HG02678 (cell line): Measurements from ENCODE around the gene INCA1.
"Not testable (repeated sequence)": the region's sequence is repeated elsewhere in the genome, so short reads cannot be mapped to it uniquely, and the experiment has no call there.

Experiments used
- ATAC-seq: cut with Tn5 transposase; IDR thresholded peaks from one replicate; pipeline ENCODE4 v1.9.1; 2021; ENCODE audit warnings: mild to moderate bottlenecking, moderate library complexity; ENCODE audit not compliant: unreplicated experiment

The INCA1 gene, protein sequence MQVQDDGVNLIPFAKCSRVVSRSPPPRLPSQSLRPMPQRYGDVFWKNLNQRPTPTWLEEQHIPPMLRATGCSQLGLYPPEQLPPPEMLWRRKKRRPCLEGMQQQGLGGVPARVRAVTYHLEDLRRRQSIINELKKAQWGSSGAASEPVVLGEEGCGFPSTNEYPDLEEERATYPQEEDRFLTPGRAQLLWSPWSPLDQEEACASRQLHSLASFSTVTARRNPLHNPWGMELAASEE

GRCh38 chr17:4997302-4998026, at the start of gene INCA1, which contains the start of gene KIF1C:
INCA1 (minus strand) TSS chr17:4997522; CDS start chr17:4994437, 3,085 bp downstream.
KIF1C (plus strand) TSS chr17:4997950; CDS start chr17:5000247, 2,297 bp downstream.
- peak; percentile 90 for ATAC-seq

- ATAC-seq, result no peak
These were observed 48.2 kb upstream of the INCA1 start for GRCh38 chr17:5045496-5045895.

DNA sequence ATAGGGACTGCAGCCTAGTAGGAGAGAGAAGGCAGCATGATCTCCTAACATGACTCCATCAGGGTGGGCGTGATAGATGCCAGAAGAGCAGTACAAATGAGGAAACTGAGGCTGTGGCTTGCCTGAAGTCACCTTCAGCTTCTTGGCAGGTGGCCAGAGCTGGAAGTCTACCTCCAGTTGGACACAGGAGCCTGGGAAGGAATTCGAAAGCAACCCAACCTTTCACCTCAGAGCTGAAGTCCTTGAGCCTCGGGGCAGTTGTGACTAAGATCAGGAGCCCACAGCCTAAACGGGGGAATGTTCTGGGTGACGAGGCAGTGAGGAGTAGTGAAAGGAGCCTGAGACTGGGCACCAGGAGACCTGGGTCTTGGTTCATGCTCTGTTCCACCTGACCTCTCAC, 47.3 kb upstream of the INCA1 start:
- ATAC-seq, result no peak

- no peak for ATAC-seq
These were observed 46.2 kb upstream of the INCA1 start for GRCh38 chr17:5043524-5043923.

GRCh38 chr17:5042157-5043022, 45.1 kb upstream of the INCA1 start:
- no peak for ATAC-seq

DNA sequence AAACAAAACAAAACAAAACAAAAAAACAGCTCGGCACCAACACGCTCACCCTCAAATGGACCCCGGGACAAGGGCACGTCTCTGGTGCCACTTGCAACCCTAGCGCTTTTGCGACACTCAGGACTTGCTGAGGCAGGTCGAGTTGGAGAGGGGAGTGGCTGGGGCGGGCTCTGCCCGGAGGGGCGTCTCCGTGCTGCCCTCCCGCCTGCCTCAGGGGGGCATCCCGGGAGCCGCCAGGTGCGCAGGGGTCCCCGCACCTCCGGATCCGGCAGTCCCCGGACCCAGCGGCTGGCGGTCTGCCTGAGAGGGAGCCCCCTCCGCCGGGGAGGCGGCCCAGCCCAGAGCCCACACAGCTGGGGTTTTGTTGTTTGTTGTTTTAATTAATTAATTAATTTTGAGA, 38.0 kb upstream of the INCA1 start, which contains the start of gene SLC52A1:
SLC52A1 (minus strand) TSS at position 112 of the 400 bp plus-strand sequence. CDS start 820 bp downstream, outside the sequence.
- no peak for ATAC-seq

DNA sequence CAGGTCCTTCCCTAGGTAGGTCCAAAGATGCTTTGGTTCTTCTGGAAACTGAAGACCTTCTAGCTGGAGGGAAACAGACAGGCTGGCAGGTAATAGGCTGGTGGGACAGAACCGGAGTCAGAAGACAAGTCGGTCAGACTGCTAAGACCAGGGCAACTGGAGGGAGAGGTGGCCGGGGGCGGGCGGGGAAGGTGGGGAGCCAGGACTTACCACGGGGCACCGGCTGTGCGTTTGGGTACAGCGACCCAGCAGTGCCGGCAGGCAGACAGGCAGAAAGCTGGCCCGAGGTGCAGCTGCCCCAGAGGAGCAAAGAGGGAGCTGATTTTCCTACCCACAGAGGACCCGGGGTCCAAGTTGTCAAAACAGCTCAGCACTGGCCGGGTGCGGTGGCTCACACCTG, 37.3 kb upstream of the INCA1 start:
- ATAC-seq, result no peak

DNA sequence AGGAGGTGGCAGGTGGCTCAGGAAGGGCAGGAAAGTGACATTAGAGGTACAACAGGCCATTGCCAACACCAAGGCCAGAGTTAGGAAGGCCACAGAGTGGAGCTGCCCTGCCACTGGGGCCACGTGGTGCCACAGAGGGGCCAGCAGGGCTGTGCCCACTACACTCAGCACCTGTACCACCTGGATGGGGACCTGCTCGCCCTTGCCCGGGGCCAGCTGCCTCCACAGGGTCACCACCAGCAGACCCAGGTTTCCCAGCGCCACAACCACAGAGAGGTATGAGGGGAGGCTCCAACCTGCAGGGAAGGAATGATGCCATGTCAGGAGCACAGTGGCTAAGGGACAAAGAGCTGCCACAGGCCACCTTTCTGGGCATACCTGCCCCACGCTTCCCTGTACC, 36.7 kb upstream of the INCA1 start:
- no peak for ATAC-seq

GRCh38 chr17:5033352-5034015, 36.2 kb upstream of the INCA1 start:
- no peak for ATAC-seq

GRCh38 chr17:5032865-5033264, 35.5 kb upstream of the INCA1 start:
- no peak for ATAC-seq

GRCh38 chr17:5031365-5032082, 34.2 kb upstream of the INCA1 start:
- ATAC-seq, result peak; percentile 68

DNA sequence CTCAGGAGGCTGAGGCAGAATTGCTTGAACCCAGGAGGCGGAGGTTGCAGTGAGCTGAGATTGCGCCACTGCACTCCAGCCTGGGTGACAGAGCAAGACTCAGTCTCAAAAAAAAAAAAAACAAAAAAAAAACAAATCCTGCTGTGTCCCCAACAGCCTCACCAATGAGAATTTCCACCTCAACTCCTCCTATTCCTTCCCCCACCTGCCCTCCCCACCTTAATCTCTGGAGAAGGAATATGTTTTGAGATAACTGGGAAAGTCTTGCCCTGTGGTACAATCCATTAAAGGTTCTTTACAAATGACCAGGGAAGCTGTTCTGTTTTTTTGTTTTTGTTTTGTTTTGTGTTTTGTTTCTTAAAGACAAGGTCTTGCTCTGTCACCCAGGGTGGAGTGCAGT, 32.8 kb upstream of the INCA1 start:
- not testable (repeated sequence) for ATAC-seq

GRCh38 chr17:5027916-5028315, 30.6 kb upstream of the INCA1 start:
- no peak for ATAC-seq

DNA sequence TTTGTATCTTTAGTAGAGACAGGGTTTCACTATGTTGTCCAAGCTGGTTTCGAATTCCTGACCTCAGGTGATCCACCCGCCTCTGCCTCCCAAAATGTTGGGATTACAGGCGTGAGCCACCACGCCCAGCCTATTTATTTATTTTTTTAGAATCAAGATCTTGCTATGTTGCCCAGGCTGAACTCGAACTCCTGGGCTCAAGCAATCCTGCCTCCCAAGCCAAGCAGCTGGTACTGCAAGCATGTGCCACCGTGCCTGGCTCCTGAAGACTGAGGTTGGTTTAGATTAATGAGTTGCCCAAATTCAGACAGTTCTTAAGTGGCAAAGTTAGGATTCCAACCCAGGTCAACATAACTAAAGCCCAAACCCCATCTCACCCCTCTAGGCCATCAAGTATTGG, 30.0 kb upstream of the INCA1 start:
- ATAC-seq, result no peak

DNA sequence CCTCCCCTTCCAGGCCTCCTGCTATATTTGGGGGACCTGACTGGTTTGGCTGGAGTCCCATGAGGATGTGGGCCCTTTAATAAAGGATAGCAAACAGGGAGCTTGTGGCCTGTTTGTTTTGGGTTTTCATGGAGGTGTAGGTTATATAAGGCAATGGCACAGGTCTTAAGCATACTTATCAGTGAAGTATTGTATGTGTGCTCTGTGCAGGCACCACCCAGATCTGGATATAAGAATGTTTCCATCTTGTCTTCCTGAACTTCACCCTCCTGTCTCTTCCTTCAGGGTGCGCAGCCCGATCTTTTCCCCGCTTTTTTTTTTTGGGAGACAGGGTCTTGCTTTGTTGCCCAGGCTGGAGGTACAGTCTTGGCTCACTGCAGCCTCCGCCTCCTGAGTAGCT, 27.3 kb upstream of the INCA1 start:
- ATAC-seq, result no peak

DNA sequence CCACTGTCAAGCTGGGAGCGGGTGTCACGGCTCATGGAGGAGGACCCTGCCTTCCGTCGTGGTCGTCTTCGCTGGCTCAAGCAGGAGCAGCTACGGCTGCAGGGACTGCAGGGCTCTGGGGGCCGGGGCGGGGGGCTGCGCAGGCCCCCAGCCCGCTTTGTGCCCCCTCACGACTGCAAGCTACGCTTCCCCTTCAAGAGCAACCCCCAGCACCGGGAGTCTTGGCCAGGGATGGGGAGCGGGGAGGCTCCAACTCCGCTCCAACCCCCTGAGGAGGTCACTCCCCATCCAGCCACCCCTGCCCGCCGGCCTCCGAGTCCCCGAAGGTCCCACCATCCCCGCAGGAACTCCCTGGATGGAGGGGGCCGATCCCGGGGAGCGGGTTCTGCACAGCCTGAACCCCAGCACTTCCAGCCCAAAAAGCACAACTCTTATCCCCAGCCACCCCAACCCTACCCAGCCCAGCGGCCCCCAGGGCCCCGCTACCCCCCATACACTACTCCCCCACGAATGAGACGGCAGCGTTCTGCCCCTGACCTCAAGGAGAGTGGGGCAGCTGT, 26.3 kb upstream of the INCA1 start:
- no peak for ATAC-seq

GRCh38 chr17:5022171-5022711, 24.9 kb upstream of the INCA1 start:
- no peak for ATAC-seq

DNA sequence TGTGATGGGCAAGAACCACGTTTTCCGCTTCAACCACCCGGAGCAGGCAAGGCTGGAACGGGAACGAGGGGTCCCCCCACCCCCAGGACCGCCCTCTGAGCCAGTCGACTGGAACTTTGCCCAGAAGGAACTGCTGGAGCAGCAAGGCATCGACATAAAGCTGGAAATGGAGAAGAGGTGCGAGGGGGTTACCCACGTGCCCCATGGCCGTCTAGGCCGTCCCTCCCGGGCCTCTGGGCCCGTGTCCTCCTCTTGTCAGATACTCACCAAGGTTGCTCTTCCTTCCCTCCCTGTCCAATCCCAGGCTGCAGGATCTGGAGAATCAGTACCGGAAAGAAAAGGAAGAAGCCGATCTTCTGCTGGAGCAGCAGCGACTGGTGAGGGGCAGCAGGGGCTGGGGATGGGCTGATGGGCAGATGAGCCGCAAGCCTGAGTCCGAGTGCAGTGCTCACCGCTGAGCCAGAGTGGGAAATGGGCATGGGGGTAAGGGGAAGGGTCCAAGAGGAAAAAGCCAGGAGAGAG, 23.2 kb upstream of the INCA1 start:
- ATAC-seq, result no peak

DNA sequence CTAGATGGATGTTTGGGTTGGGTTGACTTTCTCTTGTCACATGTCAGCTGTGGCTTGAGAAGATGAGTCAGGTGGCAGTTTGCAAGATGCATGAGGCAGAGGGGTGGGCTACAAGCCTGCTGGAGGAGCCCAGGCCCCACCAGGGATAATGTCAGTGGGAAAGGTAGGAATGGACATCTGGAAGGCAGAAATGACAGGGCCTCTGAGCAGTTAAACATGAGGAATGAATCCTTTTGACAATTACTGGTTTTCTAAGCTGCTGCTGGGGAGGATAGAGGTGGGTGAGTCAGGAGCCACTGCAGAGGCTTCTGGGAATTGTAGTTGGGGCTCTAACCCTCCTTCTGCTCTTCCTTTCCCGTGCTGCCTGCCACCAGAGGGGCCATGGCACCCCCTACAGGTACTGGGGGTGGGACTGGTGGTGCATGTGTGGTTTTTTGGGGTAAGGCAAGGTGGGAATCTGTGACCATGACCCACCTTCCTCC, 22.2 kb upstream of the INCA1 start:
- no peak for ATAC-seq
